Fibroblast of villous mesenchyme (primary cell): Measurements from ENCODE around the gene SNED1. TPM values are rescaled to one million over a fixed set of nuclear protein-coding genes. Genes with fewer than 3 reads are reported as not detected.

Experiments
- DNase-seq: peaks from one replicate; pipeline ENCODE4 v3.0.0-alpha.2; 2010; ENCODE audit warnings: low read depth
- H3K4me3 ChIP-seq: 2 replicates; pipeline ENCODE4 v1.5.1; 2011; ENCODE audit warnings: low read depth, mild to moderate bottlenecking, low read length
- CTCF ChIP-seq: IDR thresholded peaks from 2 replicates; pipeline ENCODE4 v1.5.1; 2012; ENCODE audit warnings: low read depth, mild to moderate bottlenecking, low read length; ENCODE audit not compliant: insufficient read depth
- total RNA-seq: library from RNA; depleted of rRNA; stranded (reverse); fragments of >200 nt; gene quantifications from 2 replicates; pipeline ENCODE4 v1.2.3, GENCODE V29; 2012

The SNED1 gene
- total RNA-seq, 1 donor = 6.5 TPM

DNA sequence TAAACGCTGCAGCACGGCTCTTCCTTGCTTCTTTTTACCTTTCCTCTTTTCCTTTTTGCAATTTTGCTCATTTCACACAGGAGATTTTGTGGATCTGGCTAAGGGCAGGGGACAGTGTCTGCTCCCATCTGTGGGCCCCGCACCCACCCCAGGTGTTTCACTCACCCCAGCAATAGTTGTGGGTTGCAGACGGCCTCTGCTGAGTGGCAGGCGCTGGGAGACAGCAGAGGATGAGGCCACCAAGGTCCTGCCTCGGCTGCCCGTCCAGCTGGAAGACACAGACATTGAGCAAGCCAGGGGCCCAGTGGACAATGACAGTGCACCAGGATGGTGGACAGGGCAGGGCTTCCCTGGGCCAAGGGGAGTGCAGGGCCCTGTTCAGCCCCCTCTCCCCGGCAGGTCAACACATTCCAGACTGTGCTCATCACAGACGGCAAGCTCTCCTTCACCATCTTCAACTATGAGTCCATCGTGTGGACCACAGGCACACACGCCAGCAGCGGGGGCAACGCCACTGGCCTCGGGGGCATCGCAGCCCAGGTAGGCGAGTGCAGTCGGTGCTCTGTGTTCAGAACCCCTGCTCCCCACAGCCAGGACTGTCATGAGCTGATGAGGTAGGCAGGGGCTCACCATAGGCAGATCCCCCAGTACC lies 35.0 kb downstream of the SNED1 start:
- TF ChIP-seq CTCF = no peak
- H3K4me3 ChIP-seq = no peak overlapping the region
- no peak for DNase-seq

GRCh38 chr2:241033994-241034393 lies 35.6 kb downstream of the SNED1 start:
- TF ChIP-seq CTCF = no peak
- no peak for DNase-seq
- H3K4me3 ChIP-seq = no peak overlapping the region

DNA sequence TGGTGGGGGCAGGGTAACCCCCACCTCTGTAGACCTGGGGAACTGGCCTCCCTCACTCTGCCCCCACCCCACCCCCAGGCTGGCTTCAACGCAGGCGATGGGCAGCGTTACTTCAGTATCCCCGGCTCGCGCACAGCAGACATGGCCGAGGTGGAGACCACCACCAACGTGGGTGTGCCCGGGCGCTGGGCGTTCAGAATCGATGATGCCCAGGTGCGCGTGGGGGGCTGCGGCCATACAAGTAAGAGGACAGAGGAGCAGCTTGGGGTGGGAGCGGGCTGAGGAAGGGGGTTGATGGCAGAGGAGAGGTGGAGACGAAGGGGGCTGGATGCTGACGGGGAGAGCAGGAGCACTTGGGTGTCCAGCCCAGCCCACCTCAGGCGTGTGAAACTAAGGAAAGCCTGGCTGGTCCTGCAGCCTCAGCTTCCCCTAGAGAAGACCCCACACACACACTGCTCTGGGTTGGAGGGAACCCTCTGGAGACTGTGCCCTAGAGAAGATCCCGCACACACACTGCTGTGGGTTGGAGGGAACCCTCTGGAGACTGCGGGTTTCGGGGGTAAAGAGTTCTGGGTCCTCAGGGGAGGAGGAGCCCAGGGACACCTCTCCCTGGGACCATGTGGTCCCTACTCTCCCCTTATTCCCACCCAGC lies 36.2 kb downstream of the SNED1 start:
- no peak for DNase-seq
- no peak overlapping the region for H3K4me3 ChIP-seq
- TF ChIP-seq CTCF = no peak

DNA sequence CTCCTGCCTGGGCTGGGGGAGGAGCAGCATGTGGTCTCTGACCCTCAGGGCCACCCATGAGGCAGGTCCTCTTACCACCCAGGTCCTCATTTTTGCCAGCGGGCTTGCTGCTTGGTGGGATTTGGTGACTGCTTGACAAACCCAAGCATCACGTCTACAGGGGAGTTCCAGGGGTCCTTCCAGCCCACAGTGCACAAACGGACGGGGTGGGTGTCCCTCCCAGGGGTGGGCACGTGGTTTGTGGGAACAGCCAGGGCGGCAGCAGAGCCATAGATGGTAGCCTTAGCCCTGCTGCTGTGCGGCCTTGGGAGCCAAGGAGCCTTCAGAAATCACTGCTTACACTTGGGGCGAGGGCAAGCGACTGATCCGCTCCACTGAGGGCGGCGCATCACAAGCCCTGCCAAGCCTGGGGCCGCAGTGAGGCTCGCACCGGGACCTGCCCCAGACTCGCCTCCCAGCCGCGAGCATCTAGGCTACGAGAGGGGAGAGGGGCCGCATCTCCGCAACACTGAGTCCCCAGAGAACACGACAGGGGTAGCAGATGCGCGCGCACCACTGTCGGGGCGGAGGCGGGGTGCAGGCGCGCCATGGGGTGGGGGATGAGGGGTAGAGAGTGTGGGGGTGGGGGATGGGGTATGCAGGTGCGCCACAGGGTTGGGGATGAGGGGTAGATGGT lies 36.9 kb downstream of the SNED1 start:
- TF ChIP-seq CTCF = no peak
- DNase-seq = no peak
- no peak overlapping the region for H3K4me3 ChIP-seq

DNA sequence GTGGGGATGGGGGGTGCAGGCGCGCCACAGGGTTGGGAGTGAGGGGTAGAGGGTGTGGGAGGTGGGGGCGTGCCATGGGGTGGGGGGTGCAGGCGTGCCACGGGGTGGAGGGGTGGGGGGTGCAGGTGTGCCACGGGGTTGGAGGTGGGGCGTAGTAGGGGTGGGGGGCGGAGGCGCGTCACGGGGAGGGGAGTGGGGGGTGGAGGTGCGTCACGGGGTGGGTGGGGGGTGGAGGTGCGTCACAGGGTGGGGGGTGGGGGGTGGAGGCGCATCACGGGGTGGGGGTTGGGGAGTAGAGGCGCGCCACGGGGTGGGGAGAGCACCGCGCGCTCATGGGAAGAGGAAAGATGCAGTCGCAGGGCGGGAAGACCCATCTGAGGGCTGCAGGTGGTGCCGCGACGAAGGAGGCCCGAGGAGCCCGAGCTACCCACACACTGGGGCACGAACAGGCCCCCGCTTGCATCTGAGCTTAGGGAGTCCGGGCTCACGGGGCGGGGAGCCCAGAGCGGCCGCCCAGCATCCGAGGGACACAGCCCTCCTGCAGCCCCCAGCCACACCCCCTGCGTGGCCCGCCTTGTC lies 37.5 kb downstream of the SNED1 start:
- H3K4me3 ChIP-seq = no peak overlapping the region
- no peak for DNase-seq
- TF ChIP-seq CTCF = no peak

- no peak overlapping the region for H3K4me3 ChIP-seq
- DNase-seq = no peak
These were observed 38.1 kb downstream of the SNED1 start for GRCh38 chr2:241036397-241036963.

More at GRCh38 chr2:241036397-241036963, 38.1 kb downstream of the SNED1 start:
- TF ChIP-seq CTCF = no peak
